GM10248 (cell line): ENCODE data around the gene ZNF440.
"Not testable (repeated sequence)": the region's sequence is repeated elsewhere in the genome, so short reads cannot be mapped to it uniquely, and the experiment has no call there.

ENCODE experiments used
- CTCF ChIA-PET: fragments of 300-600 bp; sonication (Branson Sonifier 250); formaldehyde crosslinking; extraction: SDS; loops from one replicate; lab custom pipeline; 2021; ENCODE audit warnings: antibody characterized with exemption; lab: Yijun Ruan, JAX
- POLR2A ChIA-PET: fragments of 350-650 bp; sonication (Branson Sonifier 250); formaldehyde crosslinking; extraction: SDS; loops from one replicate; lab custom pipeline; 2020; ENCODE audit warnings: antibody characterized with exemption; lab: Yijun Ruan, JAX
- DNase-seq: peaks from one replicate; pipeline ENCODE4 v3.0.0; 2012; ENCODE audit errors: extremely low spot score
- CTCF ChIP-seq: IDR thresholded peaks from 2 replicates; pipeline ENCODE4 v1.5.1; 2012; ENCODE audit warnings: mild to moderate bottlenecking, low read depth; ENCODE audit errors: extremely low read depth, missing control alignments, control extremely low read depth

ZNF440 gene

GRCh38 chr19:11798391-11799330, 15.4 kb upstream of the ZNF440 start, which contains the start of gene ZNF491:
Gene ZNF491 (plus strand): TSS chr19:11798523. CDS start chr19:11805954, 7,431 bp downstream.
- ChIA-PET CTCF (interaction anchor here (0.8 to 8.9 kb wide), 59 partner anchors 9 to 873 kb away, joined by 3 to 112 read pairs (median 5); partner anchors contain the start of genes ELOF1, ZNF136, ZNF20 and ZNF433), POLR2A (interaction anchor here (0.9 to 2.1 kb wide), 3 partner anchors 15 to 364 kb away, joined by 3 to 13 read pairs (median 10); partner anchors contain the start of genes ZNF136 and ZNF440)
- DNase-seq = peak; percentile 96
- peak; percentile 28 for TF ChIP-seq CTCF

GRCh38 chr19:11806354-11807098, 7.5 kb upstream of the ZNF440 start:
- no peak for TF ChIP-seq CTCF
- DNase-seq = no peak
- POLR2A ChIA-PET = no interaction called here
- CTCF ChIA-PET = interaction anchor here (2.3 kb wide), 1 partner anchor 9 kb away, joined by 16 read pairs; the partner anchor contains the start of gene ZNF491

GRCh38 chr19:11807099-11807380, 7.0 kb upstream of the ZNF440 start:
- ChIA-PET POLR2A (no interaction called here), CTCF (interaction anchor here (2.3 kb wide), 1 partner anchor 9 kb away, joined by 16 read pairs; the partner anchor contains the start of gene ZNF491)
- no peak for TF ChIP-seq CTCF
- no peak for DNase-seq

GRCh38 chr19:11813703-11814028, 407 bp upstream of the ZNF440 start:
- no peak for TF ChIP-seq CTCF
- no peak for DNase-seq
- ChIA-PET CTCF (interaction anchor here (1.5 to 10.7 kb wide), 3 partner anchors 15 to 327 kb away, joined by 4 to 112 read pairs (median 9); partner anchors contain the start of genes ZNF20, ZNF433 and ZNF491), POLR2A (interaction anchor here (1.3 to 1.9 kb wide), 3 partner anchors 16 to 277 kb away, joined by 3 to 10 read pairs (median 3); partner anchors contain the start of genes ZNF491 and ZNF700)

GRCh38 chr19:11814700-11815035, 595 bp downstream of the ZNF440 start:
- TF ChIP-seq CTCF = no peak
- POLR2A ChIA-PET = interaction anchor here (0.7 to 1.9 kb wide), 4 partner anchors 17 to 1720 kb away, joined by 3 to 10 read pairs (median 4); partner anchors contain the start of genes ZNF491 and ZNF700
- CTCF ChIA-PET = interaction anchor here (10.7 kb wide), 1 partner anchor 16 kb away, joined by 112 read pairs; the partner anchor contains the start of gene ZNF491

GRCh38 chr19:11821474-11822109, 7.5 kb downstream of the ZNF440 start:
- no peak for TF ChIP-seq CTCF
- CTCF ChIA-PET = no interaction called here
- POLR2A ChIA-PET = no interaction called here
- no peak for DNase-seq

More at GRCh38 chr19:11814700-11815035, 595 bp downstream of the ZNF440 start:
- no peak for DNase-seq

GRCh38 chr19:11828957-11829876, 15.1 kb downstream of the ZNF440 start:
- POLR2A ChIA-PET, CTCF ChIA-PET, DNase-seq: not testable (repeated sequence)
